Prostate gland (tissue), 2 donors: ENCODE measurements around the gene JARID2. TPM values are rescaled to one million over a fixed set of nuclear protein-coding genes. Genes with fewer than 3 reads are reported as not detected.
A peak's percentile ranks its signal among the peaks of the same experiment; 100 is the strongest.

Experiments
- DNase-seq: peaks from one replicate; pipeline ENCODE4 v3.0.0-alpha.2; 2019; ENCODE audit warnings: low spot score
- H3K27ac ChIP-seq, 2 donors: fragments of 200-600 bp; sonication (generic); 2 replicates each; pipeline ENCODE4 v1.5.1; 2017 to 2019
- H3K27me3 ChIP-seq: fragments of 200-600 bp; sonication (generic); replicated peaks from 2 replicates; pipeline ENCODE4 v1.5.1; 2019; ENCODE audit not compliant: insufficient read depth
- H3K36me3 ChIP-seq, 2 donors: fragments of 200-600 bp; sonication (generic); 1 replicate in 1 of 2; 2 replicates in 1 of 2; pipeline versions ENCODE4 v1.5.1 to v1.8.1; 2017 to 2019
- H3K4me1 ChIP-seq: fragments of 200-600 bp; sonication (generic); replicated peaks from 2 replicates; pipeline ENCODE4 v1.5.1; 2019
- H3K4me3 ChIP-seq, 2 donors: fragments of 200-600 bp; sonication (generic); 2 replicates each; pipeline ENCODE4 v1.5.1; 2017 to 2019
- H3K9me3 ChIP-seq: fragments of 200-600 bp; sonication (generic); 2 replicates; pipeline ENCODE4 v1.5.1; 2017
- CTCF ChIP-seq, 4 experiments: fragments of 200-600 bp in 2 of 4; fragments of 450-650 bp in 2 of 4; sonication (generic) in 2 of 4; IDR thresholded peaks; 1 replicate in 3 of 4; 2 replicates in 1 of 4; pipeline ENCODE4 v1.5.1; 2016 to 2019; ENCODE audit warnings: antibody characterized with exemption in 4 of 4, mild to moderate bottlenecking in 2 of 4, moderate library complexity in 2 of 4
- POLR2A ChIP-seq: fragments of 450-650 bp; IDR thresholded peaks from one replicate; pipeline ENCODE4 v1.6.1; 2016; ENCODE audit warnings: antibody characterized with exemption, mild to moderate bottlenecking
- POLR2AphosphoS5 ChIP-seq: sonication (generic); formaldehyde crosslinking; IDR thresholded peaks from one replicate; pipeline ENCODE4 v1.6.1; 2017; ENCODE audit warnings: antibody characterized with exemption
- WGBS: methylation state at CpG from one replicate; pipeline ENCODE4 v1.1.5; 2018; 5-methylcytosine and 5-hydroxymethylcytosine counted together
- intact Hi-C: fragments of 100-400 bp; cut with DNase I; formaldehyde crosslinking; loops from one replicate; pipeline ENCODE4 v1.14.2; 2022
- total RNA-seq, 2 donors: library from RNA; depleted of rRNA; stranded (reverse); fragments of >200 nt; gene quantifications; one replicate each; pipeline ENCODE4 v1.1.0, GENCODE V29; 2016

The JARID2 gene
- total RNA-seq, 2 donors from 2014 or later: 7.7 to 35.4 TPM

GRCh38 chr6:15364401-15365037, 118.7 kb downstream of the JARID2 start:
- no peak overlapping the region for H3K27ac ChIP-seq
- H3K27me3 ChIP-seq: no peaks in the 10 kb centered on the region
- no peaks in the 10 kb centered on the region for H3K36me3 ChIP-seq
- H3K4me3 ChIP-seq: no peak overlapping the region
- peaks cover 4% of the 10 kb centered on the region for H3K4me1 ChIP-seq
- H3K9me3 ChIP-seq: no peaks in the 10 kb centered on the region
- 69% methylated on average over 6 of the region's 6 CpGs for WGBS
- DNase-seq: no peak
- TF ChIP-seq CTCF (IDR thresholded peaks at IDR 0.05): no peak
- intact Hi-C loops: no loop called here

GRCh38 chr6:15365273-15365687, 119.4 kb downstream of the JARID2 start:
- Histone ChIP-seq H3K27ac (no peak overlapping the region), H3K9me3 (no peaks in the 10 kb centered on the region), H3K4me3 (no peak overlapping the region), H3K27me3 (no peaks in the 10 kb centered on the region), H3K36me3 (no peaks in the 10 kb centered on the region), H3K4me1 (peaks cover 4% of the 10 kb centered on the region)
- intact Hi-C loops: no loop called here
- 3% methylated on average over 13 of the region's 13 CpGs for WGBS
- peak; percentile 82 for DNase-seq
- TF ChIP-seq POLR2A (no peak), POLR2AphosphoS5 (peak; percentile 51), CTCF (IDR thresholded peaks at IDR 0.05) (no peak)

GRCh38 chr6:15366003-15366535, 120.2 kb downstream of the JARID2 start:
- 10% methylated on average over 6 of the region's 6 CpGs for WGBS
- Histone ChIP-seq H3K27me3 (no peaks in the 10 kb centered on the region), H3K4me1 (peaks cover 4% of the 10 kb centered on the region), H3K9me3 (no peaks in the 10 kb centered on the region), H3K4me3 (no peak overlapping the region), H3K27ac (no peak overlapping the region), H3K36me3 (no peaks in the 10 kb centered on the region)
- intact Hi-C loops: no loop called here
- peak; percentile 20 for TF ChIP-seq POLR2AphosphoS5
- TF ChIP-seq CTCF (IDR thresholded peaks at IDR 0.05): no peak
- DNase-seq: no peak

- no peak for DNase-seq
- intact Hi-C loops: no loop called here
These were observed 121.0 kb downstream of the JARID2 start for GRCh38 chr6:15366879-15367278.

More at GRCh38 chr6:15366879-15367278, 121.0 kb downstream of the JARID2 start:
- Histone ChIP-seq H3K4me3 (no peak overlapping the region), H3K27ac (no peak overlapping the region), H3K4me1 (peaks cover 4% of the 10 kb centered on the region), H3K9me3 (no peaks in the 10 kb centered on the region), H3K27me3 (no peaks in the 10 kb centered on the region), H3K36me3 (no peaks in the 10 kb centered on the region)
- TF ChIP-seq CTCF (IDR thresholded peaks at IDR 0.05) (no peak), POLR2AphosphoS5 (no peak), POLR2A (no peak)
- WGBS: 74% methylated on average over 2 of the region's 2 CpGs
